Astrocyte of the hippocampus (primary cell): ENCODE measurements around the gene KCNH8.

ENCODE experiments used
- DNase-seq: peaks from one replicate; pipeline ENCODE4 v3.0.0; 2011; ENCODE audit warnings: low read depth, low spot score

Gene KCNH8

DNA sequence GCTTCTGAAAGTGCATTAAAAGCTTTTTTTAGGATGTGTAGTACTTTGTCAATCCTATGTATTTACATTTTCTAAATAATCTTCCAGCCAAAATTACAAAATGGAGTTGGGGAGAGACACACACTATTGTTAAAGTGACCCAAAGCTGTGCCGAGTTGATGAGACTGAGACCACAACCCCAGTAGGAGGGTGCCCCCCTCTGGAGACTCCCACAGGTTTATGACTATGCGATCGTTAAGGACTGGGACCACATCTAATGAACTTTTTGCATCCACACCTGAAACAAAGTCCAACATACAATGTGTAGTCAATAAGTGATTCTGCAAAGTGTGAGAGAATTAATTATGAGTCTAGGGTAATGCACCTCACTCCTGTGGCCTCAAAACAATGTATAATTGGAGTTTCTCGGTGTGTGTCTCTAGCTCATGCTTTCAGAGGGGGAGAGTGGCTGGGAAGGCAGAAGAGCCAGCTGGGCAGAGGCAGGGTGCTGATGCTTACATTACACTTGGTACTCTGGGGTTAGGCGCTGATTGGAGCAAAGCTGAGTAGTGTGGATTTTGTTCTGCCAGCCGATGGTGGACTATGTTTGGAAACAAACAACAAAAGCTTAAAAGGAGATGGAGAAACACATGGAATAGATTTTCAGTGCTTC, 102.8 kb downstream of the KCNH8 start:
- no peak for DNase-seq

DNA sequence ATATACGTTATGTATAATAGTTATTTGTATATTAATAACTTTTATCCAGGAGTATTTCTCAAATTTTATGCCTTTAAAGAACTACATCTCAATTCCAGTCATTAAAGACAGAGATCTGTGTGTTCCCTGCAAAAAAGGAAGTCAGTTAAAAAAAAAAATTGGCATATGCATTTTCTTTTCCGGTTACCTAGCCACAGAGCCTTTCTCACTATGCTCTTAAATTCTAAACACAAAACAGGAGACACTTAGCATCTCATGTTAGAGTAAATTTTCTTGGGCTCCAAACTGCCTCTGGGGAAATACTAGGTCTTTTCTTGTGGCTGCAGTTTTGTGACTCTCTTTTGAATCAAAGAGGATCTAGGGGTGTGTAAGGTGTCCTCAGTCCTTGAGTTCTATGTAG, 105.9 kb downstream of the KCNH8 start:
- no peak for DNase-seq

DNA sequence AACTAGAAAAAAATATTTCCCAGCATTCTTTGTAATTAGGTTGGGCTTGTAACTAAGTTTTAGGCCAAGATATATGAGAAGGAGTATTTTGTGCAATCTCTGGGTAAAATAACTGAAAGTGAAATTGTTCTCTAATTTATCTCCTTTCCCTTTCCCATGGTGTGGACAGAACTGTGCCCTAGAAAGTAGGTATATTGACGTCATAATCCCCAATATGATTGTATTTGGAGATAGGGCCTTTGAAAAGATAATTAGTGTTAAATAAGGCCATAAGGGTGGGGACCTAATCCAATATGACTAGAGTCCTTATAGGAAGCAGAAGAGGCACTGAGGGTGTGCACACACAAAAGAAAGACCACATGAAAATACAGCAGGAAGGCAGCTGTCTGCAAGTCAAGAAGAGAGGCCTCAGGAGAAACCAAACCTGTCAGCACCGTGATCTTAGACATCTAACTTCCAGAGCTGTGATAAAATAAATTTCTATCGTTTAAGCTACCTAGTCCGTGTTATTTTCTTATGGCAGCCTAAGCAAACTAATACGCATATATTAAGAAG, 106.6 kb downstream of the KCNH8 start:
- DNase-seq, result no peak

DNA sequence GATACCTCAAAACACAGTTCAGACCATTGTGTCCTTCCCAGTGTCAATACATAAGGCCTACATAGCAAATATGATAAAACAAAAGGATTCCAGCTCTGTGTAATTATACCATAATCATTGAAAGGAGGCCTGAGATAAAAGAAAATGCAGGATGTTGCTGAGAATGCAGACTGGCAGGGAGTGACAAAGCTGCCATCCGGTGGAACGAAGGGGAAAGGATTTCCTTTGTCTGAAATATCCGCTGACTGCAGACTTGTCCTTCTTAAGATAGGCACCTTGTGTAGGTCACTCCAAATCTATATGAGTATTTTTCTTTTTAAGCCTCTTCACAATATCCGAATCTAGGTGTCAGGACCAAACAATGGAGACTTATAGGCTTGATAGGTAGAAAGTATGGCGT, 108.0 kb downstream of the KCNH8 start:
- no peak for DNase-seq

- no peak for DNase-seq
Observed at GRCh38 chr3:19263606-19264005, 115.3 kb downstream of the KCNH8 start.

GRCh38 chr3:19264424-19264823, 116.1 kb downstream of the KCNH8 start:
- no peak for DNase-seq

- DNase-seq, result no peak
Observed at GRCh38 chr3:19267040-19267439, 118.7 kb downstream of the KCNH8 start.

DNA sequence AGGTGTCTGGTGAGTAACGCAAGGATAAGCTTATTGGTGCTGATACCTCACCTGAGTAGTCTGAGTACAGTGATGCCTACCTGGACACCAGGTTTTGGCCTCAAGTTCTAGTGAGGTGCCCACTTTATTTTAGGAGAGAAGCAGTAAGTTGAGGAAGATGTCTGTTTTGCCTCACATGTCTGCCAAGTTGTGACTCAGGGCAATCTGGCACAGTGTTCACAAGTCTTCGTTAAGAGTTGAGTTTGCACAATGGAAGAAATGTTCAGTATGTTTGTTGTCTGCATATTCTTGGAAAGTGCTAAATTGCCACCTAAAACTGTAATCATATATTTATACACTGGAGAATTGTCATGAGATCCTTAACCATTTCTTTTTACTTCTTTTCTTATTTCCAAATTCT, 122.2 kb downstream of the KCNH8 start:
- DNase-seq, result peak; percentile 41

- DNase-seq, result no peak
Observed at GRCh38 chr3:19272296-19272695, 124.0 kb downstream of the KCNH8 start.

DNA sequence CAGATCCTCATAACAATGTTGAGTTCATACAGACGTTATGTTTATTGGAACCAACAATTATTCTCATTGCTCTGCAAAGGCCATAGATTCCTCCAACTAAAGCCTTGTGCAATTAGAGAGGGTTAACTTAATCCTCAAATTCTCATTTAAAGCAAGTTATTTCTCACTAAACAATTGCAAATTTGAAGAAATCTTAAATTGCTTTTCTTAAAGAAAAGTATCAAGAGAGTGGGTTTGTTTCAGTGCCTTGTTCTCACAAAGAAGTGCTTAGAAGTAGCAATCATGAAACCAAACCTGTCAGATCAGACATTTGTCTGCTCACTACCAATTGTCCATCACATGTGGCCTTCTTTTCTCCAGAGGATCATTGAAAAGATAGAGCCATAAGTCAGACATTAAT, 124.8 kb downstream of the KCNH8 start:
- no peak for DNase-seq

- DNase-seq, result no peak
Observed at GRCh38 chr3:19274576-19274975, 126.3 kb downstream of the KCNH8 start.

DNA sequence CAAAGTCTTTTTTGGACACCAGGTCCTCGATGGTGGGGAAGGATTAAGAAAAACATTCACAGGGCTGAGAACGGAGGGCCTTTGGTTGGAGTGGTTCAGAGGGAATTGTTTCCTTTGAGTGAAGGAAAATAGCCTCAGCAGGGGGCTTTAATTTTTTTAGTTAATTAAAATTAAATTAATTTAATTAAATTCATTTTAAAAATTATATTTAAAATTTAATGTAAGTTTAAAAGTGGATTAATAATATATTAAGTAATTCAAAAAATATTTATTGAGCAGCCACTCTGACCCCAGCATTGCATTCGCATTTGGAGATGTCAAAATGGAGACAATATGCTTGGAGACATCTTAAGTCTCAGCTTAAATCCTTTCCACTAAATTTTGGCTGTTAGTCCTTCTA, 136.7 kb downstream of the KCNH8 start:
- no peak for DNase-seq

- no peak for DNase-seq
Observed at GRCh38 chr3:19293295-19293694, 145.0 kb downstream of the KCNH8 start.

DNA sequence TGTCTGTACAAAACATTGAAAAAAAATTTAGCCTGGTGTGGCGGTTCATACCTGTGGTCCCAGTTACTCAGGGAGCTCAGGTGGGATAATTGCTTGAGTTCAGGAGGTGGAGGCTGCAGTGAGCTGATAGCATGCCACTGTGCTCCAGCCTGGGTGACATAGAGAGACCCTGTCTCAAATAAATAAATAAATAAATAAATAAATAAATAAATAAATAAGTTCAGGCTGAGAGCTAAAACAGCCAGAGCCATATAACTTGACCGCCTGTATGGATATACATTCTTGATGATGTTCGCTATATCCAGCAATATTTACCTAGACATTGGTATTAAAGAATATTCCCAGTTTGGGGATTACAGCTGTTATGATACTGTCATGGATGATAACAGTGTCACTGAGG, 146.9 kb downstream of the KCNH8 start:
- DNase-seq, result no peak

GRCh38 chr3:19331931-19332330, 183.6 kb downstream of the KCNH8 start:
- no peak for DNase-seq

DNA sequence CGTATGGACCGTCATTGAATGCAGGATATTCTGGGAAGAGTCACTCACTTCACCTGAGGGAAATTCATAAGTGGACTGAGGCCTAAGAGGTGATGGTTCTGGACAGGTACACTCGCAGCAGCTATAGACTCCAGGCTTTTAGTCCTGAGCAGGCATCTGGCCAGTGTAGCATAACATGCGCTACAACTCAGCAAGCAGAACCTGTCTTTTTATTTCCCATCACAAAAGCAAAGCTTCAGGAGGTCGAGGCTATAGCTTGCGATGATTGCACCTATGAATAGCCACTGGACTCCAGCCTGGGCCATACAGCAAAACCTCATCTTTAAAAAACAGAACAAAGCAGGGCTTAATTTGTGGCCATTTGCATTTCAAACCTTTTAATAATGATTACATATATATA, 185.8 kb downstream of the KCNH8 start:
- DNase-seq, result no peak

DNA sequence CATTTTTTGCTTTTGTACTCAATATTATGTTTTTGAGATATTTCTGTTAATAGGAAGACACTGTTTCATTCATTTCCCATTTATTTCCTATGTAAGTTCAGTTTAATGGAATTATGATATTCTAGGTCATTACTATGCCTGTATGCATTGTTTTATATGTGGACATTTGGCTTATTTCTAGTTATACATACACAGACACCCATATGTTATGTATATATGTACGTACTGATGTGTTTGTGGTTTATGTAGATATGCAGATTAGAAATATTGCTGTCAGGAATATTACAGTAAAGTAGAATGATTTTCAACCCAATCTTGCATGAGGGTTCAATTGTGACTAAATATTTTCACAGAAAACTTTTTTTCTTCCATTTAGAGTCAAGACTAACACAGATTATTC, 190.5 kb downstream of the KCNH8 start:
- DNase-seq, result no peak

DNA sequence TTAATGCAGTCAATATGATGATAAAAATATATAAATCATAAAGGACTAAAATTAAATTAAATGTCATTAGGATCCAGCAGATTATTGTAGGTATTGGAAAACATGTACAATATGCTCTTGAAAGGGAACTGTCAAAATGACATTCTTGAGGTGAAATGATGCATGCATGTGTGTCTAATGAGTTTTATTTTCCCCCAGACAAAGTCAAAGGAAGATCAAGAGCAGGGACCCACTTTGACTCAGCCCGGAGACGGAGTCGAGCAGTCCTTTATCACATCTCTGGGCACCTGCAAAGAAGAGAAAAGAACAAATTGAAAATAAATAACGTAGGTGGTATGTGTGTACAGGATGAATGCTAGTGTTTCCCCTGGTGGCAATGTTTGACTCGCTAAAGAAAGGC, 194.1 kb downstream of the KCNH8 start:
- no peak for DNase-seq

- DNase-seq, result no peak
Observed at GRCh38 chr3:19346759-19347158, 198.4 kb downstream of the KCNH8 start.

GRCh38 chr3:19347671-19348070, 199.4 kb downstream of the KCNH8 start:
- no peak for DNase-seq

- DNase-seq, result no peak
Observed at GRCh38 chr3:19348500-19348899, 200.2 kb downstream of the KCNH8 start.

DNA sequence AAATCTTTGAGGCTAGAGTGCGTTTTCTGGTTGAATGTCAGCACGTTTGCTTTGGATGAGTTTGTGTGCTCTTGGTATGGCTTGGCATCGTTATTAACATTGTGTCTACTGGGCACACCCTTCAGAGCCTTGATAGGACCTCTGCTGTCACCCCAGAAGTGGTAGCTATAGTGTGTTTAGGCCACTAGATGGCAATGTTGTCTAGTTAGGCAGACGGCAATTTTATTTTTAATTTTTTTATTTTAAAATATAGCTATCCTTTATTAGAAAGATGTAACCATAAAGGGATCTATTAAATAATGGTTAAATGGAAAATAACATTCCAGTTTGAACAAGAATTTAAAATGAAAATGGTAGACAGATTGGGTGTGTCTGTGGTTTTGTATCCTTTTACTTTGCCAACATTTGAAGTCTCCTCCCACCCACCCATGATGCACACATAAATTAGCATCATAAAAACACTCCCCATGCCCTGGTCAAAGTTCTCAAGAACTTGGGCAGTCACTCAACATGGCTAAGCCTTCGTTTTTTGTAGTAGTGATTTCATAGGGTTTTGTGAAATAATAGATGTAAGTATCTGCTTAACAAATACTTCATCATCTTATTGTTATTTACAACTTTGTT, 200.7 kb downstream of the KCNH8 start:
- peak; percentile 45 for DNase-seq

DNA sequence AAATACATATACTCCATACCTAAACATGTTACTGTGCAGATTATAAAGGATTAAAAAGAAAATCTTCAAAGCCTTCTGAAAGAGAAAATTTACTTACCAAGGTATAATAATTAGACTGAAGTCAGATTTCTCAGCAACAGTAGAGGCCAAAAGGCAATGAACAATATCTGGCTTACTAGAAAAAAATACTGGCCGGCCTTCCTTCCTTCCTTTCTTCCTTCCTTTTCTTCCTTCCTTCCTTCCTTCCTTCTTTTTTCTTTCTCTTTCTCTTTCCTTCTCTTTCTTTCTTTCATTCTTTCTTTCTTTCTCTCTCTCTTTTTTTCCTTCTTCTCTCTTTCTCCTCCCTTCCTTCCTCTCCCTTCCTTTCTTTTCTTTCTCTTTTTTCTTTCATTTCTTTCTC, 209.6 kb downstream of the KCNH8 start:
- no peak for DNase-seq

DNA sequence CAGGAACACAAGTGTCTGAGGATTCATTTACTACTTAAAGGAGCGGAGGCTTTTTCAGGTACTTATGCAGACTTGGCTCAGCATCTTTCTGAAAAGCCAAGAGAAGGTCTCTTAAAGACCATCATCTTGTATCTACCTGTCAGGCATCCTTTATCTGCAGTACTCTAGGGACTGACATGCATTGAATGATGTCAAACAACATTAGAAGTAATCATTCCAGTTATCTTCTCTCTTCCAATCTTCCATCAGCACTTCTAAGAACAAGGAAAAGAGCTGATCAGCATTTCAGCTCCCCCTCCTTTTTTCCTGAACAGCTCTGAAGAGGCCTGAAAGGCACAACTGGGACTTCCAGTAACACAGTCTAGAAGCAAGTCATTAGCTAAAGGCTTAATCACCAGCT, 214.8 kb downstream of the KCNH8 start:
- DNase-seq, result no peak
